WTC11 (cell line): ENCODE data around the gene TMPRSS13.

ENCODE experiments used
- ATF1 ChIP-seq: sonication (generic); formaldehyde crosslinking; IDR thresholded peaks from 2 replicates; pipeline ENCODE4 v1.8.1; 2023; ENCODE audit warnings: mild to moderate bottlenecking, moderate library complexity, missing genetic modification reagents
- ATF2 ChIP-seq: sonication (generic); formaldehyde crosslinking; IDR thresholded peaks from 2 replicates; pipeline ENCODE4 v1.8.1; 2022; ENCODE audit warnings: low read depth, missing genetic modification reagents, borderline replicate concordance
- CREB1 ChIP-seq: sonication (generic); formaldehyde crosslinking; IDR thresholded peaks from 2 replicates; pipeline ENCODE4 v1.8.0; 2023; ENCODE audit warnings: mild to moderate bottlenecking, missing genetic modification reagents
- CTCF ChIP-seq: fragments of 200-600 bp; IDR thresholded peaks from 2 replicates; pipeline ENCODE4 v1.8.0; 2022; ENCODE audit warnings: antibody characterized with exemption
- NFATC4 ChIP-seq: fragments of 250-450 bp; sonication (Bioruptor Pico); IDR thresholded peaks from 2 replicates; pipeline ENCODE4 v1.9.0; 2021; ENCODE audit warnings: mild to moderate bottlenecking
- NFYB ChIP-seq: sonication (generic); formaldehyde crosslinking; conservative IDR thresholded peaks from 2 replicates; pipeline ENCODE4 v1.8.0; 2022; ENCODE audit warnings: low read depth, missing genetic modification reagents
- NR3C1 ChIP-seq: sonication (generic); formaldehyde crosslinking; conservative IDR thresholded peaks from 2 replicates; pipeline ENCODE4 v1.8.1; 2023; ENCODE audit warnings: low read depth, mild to moderate bottlenecking, missing genetic modification reagents
- SMAD4 ChIP-seq: sonication (generic); formaldehyde crosslinking; IDR thresholded peaks from 2 replicates; pipeline ENCODE4 v1.8.0; 2022; ENCODE audit warnings: mild to moderate bottlenecking, missing genetic modification reagents
- USF2 ChIP-seq: sonication (generic); formaldehyde crosslinking; IDR thresholded peaks from 2 replicates; pipeline ENCODE4 v1.8.1; 2023; ENCODE audit warnings: mild to moderate bottlenecking, missing genetic modification reagents, moderate library complexity
- ZNF121 ChIP-seq: sonication (generic); formaldehyde crosslinking; IDR thresholded peaks from 2 replicates; pipeline ENCODE4 v1.8.0; 2023; ENCODE audit warnings: missing genetic modification reagents
- TF ChIP-seq, protein P1 (sequence below): sonication (generic); formaldehyde crosslinking; conservative IDR thresholded peaks from 2 replicates; pipeline ENCODE4 v1.8.1; 2022; ENCODE audit warnings: mild to moderate bottlenecking, missing genetic modification reagents
- TF ChIP-seq, protein P2 (sequence below): sonication (generic); formaldehyde crosslinking; IDR thresholded peaks from 2 replicates; pipeline ENCODE4 v1.8.0; 2022; ENCODE audit warnings: mild to moderate bottlenecking, missing genetic modification reagents

GRCh38 chr11:117931331-117931950 is 2.2 kb upstream of the TMPRSS13 start:
- TF ChIP-seq CTCF (no peak), ZNF121 (no peak), CREB1 (CRISPR knock-in tag) (no peak), NFYB (CRISPR knock-in tag) (no peak), USF2 (no peak), NFATC4 (CRISPR knock-in tag) (no peak), ATF1 (no peak), NR3C1 (no peak), ATF2 (CRISPR knock-in tag) (no peak), SMAD4 (no peak)
- TF ChIP-seq, protein P1, sequence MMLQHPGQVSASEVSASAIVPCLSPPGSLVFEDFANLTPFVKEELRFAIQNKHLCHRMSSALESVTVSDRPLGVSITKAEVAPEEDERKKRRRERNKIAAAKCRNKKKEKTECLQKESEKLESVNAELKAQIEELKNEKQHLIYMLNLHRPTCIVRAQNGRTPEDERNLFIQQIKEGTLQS (CRISPR knock-in tag): no peak
- TF ChIP-seq, protein P2, sequence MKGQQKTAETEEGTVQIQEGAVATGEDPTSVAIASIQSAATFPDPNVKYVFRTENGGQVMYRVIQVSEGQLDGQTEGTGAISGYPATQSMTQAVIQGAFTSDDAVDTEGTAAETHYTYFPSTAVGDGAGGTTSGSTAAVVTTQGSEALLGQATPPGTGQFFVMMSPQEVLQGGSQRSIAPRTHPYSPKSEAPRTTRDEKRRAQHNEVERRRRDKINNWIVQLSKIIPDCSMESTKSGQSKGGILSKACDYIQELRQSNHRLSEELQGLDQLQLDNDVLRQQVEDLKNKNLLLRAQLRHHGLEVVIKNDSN (CRISPR knock-in tag): no peak
